IPS-15b (cell line): ENCODE data around the gene ANKRD60.

Experiments used
- H3K27me3 ChIP-seq: one replicate; pipeline ENCODE4 v1.6.1; 2013; ENCODE audit warnings: low read length; ENCODE audit not compliant: control insufficient read depth, insufficient read depth
- H3K36me3 ChIP-seq: one replicate; pipeline ENCODE4 v1.6.1; 2013; ENCODE audit warnings: low read length; ENCODE audit not compliant: control insufficient read depth, insufficient read depth
- H3K4me1 ChIP-seq: one replicate; pipeline ENCODE4 v1.6.1; 2013; ENCODE audit warnings: mild to moderate bottlenecking, low read length; ENCODE audit not compliant: control insufficient read depth, insufficient read depth
- H3K4me3 ChIP-seq: one replicate; pipeline ENCODE4 v1.5.1; 2013; ENCODE audit warnings: low read depth, low read length
- H3K9ac ChIP-seq: one replicate; pipeline ENCODE4 v1.6.1; 2013; ENCODE audit warnings: low read depth, mild to moderate bottlenecking, low read length
- H3K9me3 ChIP-seq: one replicate; pipeline ENCODE4 v1.6.1; 2013; ENCODE audit warnings: mild to moderate bottlenecking, low read length; ENCODE audit not compliant: control insufficient read depth, insufficient read depth

ANKRD60 gene

DNA sequence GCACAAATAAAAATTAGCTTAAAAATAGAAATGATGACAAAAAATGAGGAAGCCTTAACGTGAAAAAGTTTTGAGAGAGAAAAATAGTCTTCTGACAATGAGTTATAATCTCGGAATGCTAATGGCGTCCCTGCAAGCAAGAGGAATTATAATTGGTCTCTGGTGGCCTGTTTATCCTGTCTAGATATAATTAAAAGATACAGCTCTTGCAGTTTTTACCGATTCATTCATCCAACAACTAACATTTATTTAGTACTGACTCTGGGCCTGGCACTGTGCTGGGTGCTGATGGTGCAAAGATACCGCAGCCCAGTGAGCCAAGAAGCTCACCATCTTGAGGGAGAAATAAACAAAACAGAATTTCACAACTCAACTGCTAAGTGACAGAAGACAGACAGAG, 31.6 kb upstream of the ANKRD60 start:
- no peaks in the 10 kb centered on the region for H3K36me3 ChIP-seq
- no peaks in the 10 kb centered on the region for H3K27me3 ChIP-seq
- H3K9me3 ChIP-seq: no peaks in the 10 kb centered on the region
- H3K4me1 ChIP-seq: peaks cover 11% of the 10 kb centered on the region
- H3K4me3 ChIP-seq: no peak overlapping the region
- no peak overlapping the region for H3K9ac ChIP-seq

DNA sequence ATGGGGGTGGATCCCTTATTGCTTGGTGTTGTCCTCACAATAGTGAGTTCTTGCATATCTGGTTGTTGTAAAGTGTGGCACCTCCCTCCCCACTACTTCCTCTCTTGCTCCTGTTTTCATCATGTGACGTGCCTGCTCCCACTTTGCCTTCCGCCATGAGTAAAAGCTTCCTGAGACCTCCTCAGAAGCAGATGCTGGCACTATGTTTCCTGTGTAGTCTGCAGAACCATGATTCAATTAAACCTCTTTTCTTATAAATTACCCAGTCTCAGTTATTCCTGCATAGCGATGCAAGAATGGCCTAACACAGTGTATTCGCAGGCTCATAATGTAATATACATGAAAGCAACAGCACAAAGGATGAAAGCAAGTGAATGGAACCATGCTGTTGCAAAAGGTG, 28.4 kb upstream of the ANKRD60 start:
- Histone ChIP-seq H3K9ac (no peak overlapping the region), H3K4me1 (peaks cover 11% of the 10 kb centered on the region), H3K27me3 (no peaks in the 10 kb centered on the region), H3K36me3 (no peaks in the 10 kb centered on the region), H3K4me3 (no peak overlapping the region), H3K9me3 (no peaks in the 10 kb centered on the region)

DNA sequence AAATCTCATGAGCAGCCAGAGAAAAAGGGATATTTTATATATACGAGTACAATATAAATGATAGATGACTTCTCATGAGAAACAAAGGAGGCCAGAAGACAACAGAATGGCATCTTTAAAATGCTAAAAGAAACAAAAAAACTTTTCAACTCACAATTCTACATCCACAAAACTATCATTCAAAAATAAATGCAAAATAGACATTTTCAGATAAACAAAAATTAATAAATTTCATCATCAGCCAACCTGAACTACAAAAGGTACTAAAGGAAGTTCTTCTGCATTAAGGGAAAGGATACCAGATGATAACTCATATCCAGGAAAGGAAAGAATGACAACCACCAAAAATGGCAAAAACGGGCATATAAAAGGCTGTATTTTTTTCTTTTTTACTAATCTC, 27.9 kb upstream of the ANKRD60 start:
- Histone ChIP-seq H3K4me3 (no peak overlapping the region), H3K9me3 (no peaks in the 10 kb centered on the region)

DNA sequence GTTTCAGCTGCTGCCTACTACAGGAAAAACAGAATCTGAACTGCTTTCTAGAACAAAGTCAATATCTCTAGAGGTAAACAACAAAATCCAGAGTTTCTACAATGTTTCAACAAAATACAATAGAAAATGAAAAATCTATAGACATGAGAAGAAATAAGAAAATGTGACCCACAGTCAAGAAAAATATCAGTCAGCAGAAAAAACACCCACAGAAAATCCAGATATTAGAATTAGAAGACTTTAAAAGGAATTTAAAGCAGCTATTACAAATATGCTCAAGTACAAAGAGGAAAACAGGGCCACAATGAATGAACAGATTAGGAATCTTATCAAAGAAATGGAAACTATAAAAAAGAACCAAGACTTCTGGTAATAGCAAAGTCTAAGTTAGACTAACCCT, 26.4 kb upstream of the ANKRD60 start:
- Histone ChIP-seq H3K9me3 (no peaks in the 10 kb centered on the region), H3K4me1 (peaks cover 11% of the 10 kb centered on the region), H3K9ac (no peak overlapping the region), H3K27me3 (no peaks in the 10 kb centered on the region), H3K4me3 (no peak overlapping the region), H3K36me3 (no peaks in the 10 kb centered on the region)

More for the DNA sequence above, 27.9 kb upstream of the ANKRD60 start:
- no peak overlapping the region for H3K9ac ChIP-seq
- no peaks in the 10 kb centered on the region for H3K36me3 ChIP-seq
- H3K27me3 ChIP-seq: no peaks in the 10 kb centered on the region
- peaks cover 11% of the 10 kb centered on the region for H3K4me1 ChIP-seq

DNA sequence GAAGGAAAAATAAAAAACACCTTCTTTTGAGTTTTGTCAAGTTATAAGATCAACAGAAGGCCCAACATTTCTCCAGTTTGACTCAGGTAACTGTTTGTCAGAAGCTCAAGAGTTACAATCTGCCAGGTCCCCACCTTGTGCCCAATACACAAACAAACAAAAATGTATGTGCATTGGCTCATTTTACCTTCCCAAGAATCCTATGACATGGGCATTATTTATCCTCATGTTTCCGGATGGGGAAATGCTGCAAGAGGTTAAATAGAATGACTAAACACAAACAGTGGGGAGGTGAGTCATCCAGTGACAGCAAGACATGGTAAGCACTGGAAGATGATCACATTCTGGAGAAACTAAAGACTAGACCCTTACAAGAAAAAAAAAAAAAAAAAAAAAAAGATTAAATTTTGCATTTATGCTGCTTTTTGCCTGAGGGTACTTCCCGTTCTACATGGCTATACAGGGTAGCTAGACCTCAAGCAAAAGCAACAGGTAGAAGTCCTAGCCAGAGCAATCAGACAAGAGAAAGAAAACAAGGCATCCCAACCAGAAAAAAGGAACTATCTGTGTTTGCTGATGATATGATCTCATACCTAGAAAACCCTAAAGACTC, 23.6 kb upstream of the ANKRD60 start:
- H3K4me3 ChIP-seq: no peak overlapping the region
- H3K36me3 ChIP-seq: no peaks in the 10 kb centered on the region
- H3K9me3 ChIP-seq: no peaks in the 10 kb centered on the region
- H3K4me1 ChIP-seq: peaks cover 2% of the 10 kb centered on the region
- no peaks in the 10 kb centered on the region for H3K27me3 ChIP-seq
- H3K9ac ChIP-seq: no peak overlapping the region

GRCh38 chr20:58251348-58251978, 23.0 kb upstream of the ANKRD60 start:
- Histone ChIP-seq H3K4me1 (no peaks in the 10 kb centered on the region), H3K9ac (no peak overlapping the region), H3K27me3 (no peaks in the 10 kb centered on the region), H3K9me3 (no peaks in the 10 kb centered on the region), H3K36me3 (no peaks in the 10 kb centered on the region), H3K4me3 (no peak overlapping the region)

GRCh38 chr20:58246346-58246745, 17.9 kb upstream of the ANKRD60 start:
- no peaks in the 10 kb centered on the region for H3K4me1 ChIP-seq
- peaks cover 8% of the 10 kb centered on the region for H3K36me3 ChIP-seq
- no peaks in the 10 kb centered on the region for H3K9me3 ChIP-seq
- no peak overlapping the region for H3K4me3 ChIP-seq
- H3K9ac ChIP-seq: no peak overlapping the region
- H3K27me3 ChIP-seq: no peaks in the 10 kb centered on the region

- H3K4me1 ChIP-seq: no peaks in the 10 kb centered on the region
- no peaks in the 10 kb centered on the region for H3K27me3 ChIP-seq
- H3K9ac ChIP-seq: no peak overlapping the region
- peaks cover 8% of the 10 kb centered on the region for H3K36me3 ChIP-seq
- no peak overlapping the region for H3K4me3 ChIP-seq
- no peaks in the 10 kb centered on the region for H3K9me3 ChIP-seq
Measured at GRCh38 chr20:58245931-58246330, 17.5 kb upstream of the ANKRD60 start.

DNA sequence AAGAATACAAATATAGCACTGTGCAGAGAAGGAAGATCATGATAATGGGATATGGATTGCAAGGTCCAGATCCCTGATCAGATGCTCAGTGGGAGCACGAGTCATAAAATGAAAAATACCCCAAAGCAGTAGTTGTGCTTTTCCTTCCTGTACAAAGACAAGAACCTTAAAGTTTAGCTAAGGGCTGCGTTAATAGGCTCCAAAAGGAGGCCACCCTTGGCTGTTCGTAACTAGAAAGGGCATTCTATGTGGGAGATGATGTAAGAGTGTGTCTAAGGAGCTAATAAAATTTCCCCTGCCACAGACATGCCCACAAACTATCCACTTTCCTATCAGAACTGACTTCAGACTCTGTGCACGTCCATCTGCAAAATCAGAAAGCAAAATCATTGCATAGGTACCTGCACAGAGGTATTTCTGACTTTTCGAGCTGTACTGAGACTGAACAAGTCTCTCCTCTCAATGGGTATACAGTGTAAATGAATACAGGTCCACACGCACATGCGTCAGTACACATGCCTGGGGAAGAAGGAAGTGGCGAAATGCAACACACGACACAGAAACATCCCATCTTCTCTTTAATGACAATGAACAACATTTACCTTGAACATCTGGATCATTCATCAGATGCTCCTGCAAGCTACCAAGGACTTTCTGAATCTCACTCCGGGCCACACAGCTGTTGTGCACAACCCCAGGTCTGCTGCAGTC, 16.9 kb upstream of the ANKRD60 start:
- Histone ChIP-seq H3K4me3 (no peak overlapping the region), H3K36me3 (peaks cover 8% of the 10 kb centered on the region), H3K4me1 (no peaks in the 10 kb centered on the region)

GRCh38 chr20:58244517-58245030, 16.1 kb upstream of the ANKRD60 start:
- no peak overlapping the region for H3K4me3 ChIP-seq
- H3K36me3 ChIP-seq: peaks cover 8% of the 10 kb centered on the region
- H3K4me1 ChIP-seq: no peaks in the 10 kb centered on the region
- H3K9me3 ChIP-seq: no peaks in the 10 kb centered on the region
- no peak overlapping the region for H3K9ac ChIP-seq
- H3K27me3 ChIP-seq: no peaks in the 10 kb centered on the region

More for the DNA sequence above, 16.9 kb upstream of the ANKRD60 start:
- H3K9me3 ChIP-seq: no peaks in the 10 kb centered on the region
- no peaks in the 10 kb centered on the region for H3K27me3 ChIP-seq
- H3K9ac ChIP-seq: no peak overlapping the region

DNA sequence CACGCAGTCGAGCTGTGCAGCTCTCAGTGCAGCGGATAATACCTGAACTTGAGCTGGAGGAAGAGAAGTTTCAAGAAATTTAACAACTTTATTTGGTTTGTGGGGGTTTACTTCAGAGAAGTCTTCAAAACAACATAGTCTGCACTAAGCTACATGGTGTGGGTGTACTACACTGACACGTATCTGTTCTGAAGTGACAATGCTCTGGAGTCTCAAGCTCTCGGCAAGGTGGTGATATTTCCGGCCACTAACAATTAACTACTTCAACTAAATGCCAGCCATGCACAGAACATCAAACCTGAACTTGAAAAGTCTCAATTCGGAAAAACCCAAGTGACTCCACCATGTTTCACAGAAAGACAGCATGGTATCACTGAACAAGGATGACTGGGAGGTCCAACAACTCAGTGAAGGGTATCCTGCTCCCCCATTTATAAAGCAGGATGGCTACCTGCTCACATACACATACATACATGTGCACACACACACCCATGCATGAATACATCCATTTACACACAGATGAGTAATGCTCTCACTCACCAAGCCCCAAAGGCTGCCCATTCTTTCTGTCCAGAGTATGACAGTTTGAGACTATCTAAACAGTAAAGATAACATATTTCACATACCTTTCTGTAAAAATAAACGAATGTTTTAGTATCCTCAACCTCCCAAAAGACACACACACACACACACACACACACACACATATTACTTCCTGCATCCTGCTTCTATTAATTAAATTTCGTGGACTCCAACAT, 15.4 kb upstream of the ANKRD60 start:
- Histone ChIP-seq H3K36me3 (peaks cover 8% of the 10 kb centered on the region), H3K4me1 (no peaks in the 10 kb centered on the region), H3K27me3 (no peaks in the 10 kb centered on the region), H3K9me3 (no peaks in the 10 kb centered on the region), H3K4me3 (no peak overlapping the region), H3K9ac (no peak overlapping the region)
